Esophagus muscularis mucosa (tissue), 4 donors: ENCODE results near the gene MYLK. TPM values are rescaled to one million over a fixed set of nuclear protein-coding genes. Genes with fewer than 3 reads are reported as not detected.

ENCODE experiments used
- DNase-seq: peaks from one replicate; pipeline ENCODE4 v3.0.0-alpha.2; 2017; ENCODE audit errors: extremely low spot score
- H3K27ac ChIP-seq, 4 donors: fragments of 200-600 bp; sonication (generic); replicated peaks in 1 of 4; 1 replicate in 3 of 4; 2 replicates in 1 of 4; pipeline ENCODE4 v1.5.1; 2016 to 2019; ENCODE audit warnings: mild to moderate bottlenecking in 1 of 4
- H3K27me3 ChIP-seq, 4 donors: fragments of 200-600 bp; sonication (generic); one replicate each; pipeline versions ENCODE4 v1.5.1 to v1.6.0; 2016 to 2019
- H3K36me3 ChIP-seq, 4 donors: fragments of 200-600 bp; sonication (generic); one replicate each; pipeline ENCODE4 v1.5.1; 2016 to 2019
- H3K4me1 ChIP-seq, 4 donors: fragments of 200-600 bp; sonication (generic); one replicate each; pipeline ENCODE4 v1.5.1; 2016 to 2019
- H3K4me3 ChIP-seq, 4 donors: fragments of 200-600 bp; sonication (generic); 1 replicate in 2 of 4; 2 replicates in 2 of 4; pipeline ENCODE4 v1.5.1; 2016 to 2019; ENCODE audit warnings: mild to moderate bottlenecking in 4 of 4, moderate library complexity in 1 of 4
- H3K9me3 ChIP-seq, 4 donors: fragments of 200-600 bp; sonication (generic); 1 replicate in 3 of 4; 2 replicates in 1 of 4; pipeline ENCODE4 v1.5.1; 2016 to 2019
- EP300 ChIP-seq: sonication (generic); formaldehyde crosslinking; IDR thresholded peaks from one replicate; pipeline ENCODE4 v1.6.1; 2017; ENCODE audit warnings: antibody characterized with exemption
- POLR2A ChIP-seq: fragments of 450-650 bp; IDR thresholded peaks from one replicate; pipeline ENCODE4 v1.6.1; 2017; ENCODE audit warnings: antibody characterized with exemption, moderate library complexity, mild to moderate bottlenecking, low read depth
- POLR2AphosphoS5 ChIP-seq, 2 donors: sonication (generic); formaldehyde crosslinking; IDR thresholded peaks; one replicate each; pipeline ENCODE4 v1.6.1; 2017; ENCODE audit warnings: antibody characterized with exemption in 2 of 2
- WGBS: methylation state at CpG from one replicate; pipeline ENCODE4 v1.1.5; 2018; 5-methylcytosine and 5-hydroxymethylcytosine counted together
- intact Hi-C: fragments of 100-400 bp; cut with DNase I; formaldehyde crosslinking; loops from one replicate; pipeline ENCODE4 v1.15.1; 2023
- total RNA-seq, 4 donors: library from RNA; depleted of rRNA; stranded (reverse); fragments of >200 nt; gene quantifications; one replicate each; pipeline versions ENCODE4 v1.1.0 to v1.2.1, GENCODE V29; 2016
- TF ChIP-seq, protein P1 (sequence below), 3 experiments: fragments of 200-600 bp in 2 of 3; fragments of 450-650 bp in 1 of 3; sonication (generic) in 2 of 3; IDR thresholded peaks; one replicate each; pipeline ENCODE4 v1.5.1; 2017 to 2019; ENCODE audit warnings: antibody characterized with exemption in 3 of 3, mild to moderate bottlenecking in 2 of 3, moderate library complexity in 1 of 3

Gene MYLK
- total RNA-seq, 4 donors from 2014 or later: 1,983 to 3,208 (median 2,554) TPM

- H3K4me3 ChIP-seq: peak overlapping the region in 2 of 4 donors; percentile 4 to 7
- TF ChIP-seq EP300 (no peak), POLR2AphosphoS5 (IDR thresholded peaks at IDR 0.05) (peak in 1 of 2 donors; percentile 17)
- H3K27me3 ChIP-seq: no peaks in the 10 kb centered on the region
- intact Hi-C loops: no loop called here
- peaks cover 22 to 100% (median 100%) of the 10 kb centered on the region in 4 donors for H3K4me1 ChIP-seq
- DNase-seq: no peak
- 17% methylated on average over 1 of the region's 4 CpGs for WGBS
- H3K27ac ChIP-seq: peak overlapping the region; percentile 80 to 97 (median 94)
- H3K9me3 ChIP-seq: no peaks in the 10 kb centered on the region
- peaks cover 12 to 75% (median 46%) of the 10 kb centered on the region in 4 donors for H3K36me3 ChIP-seq
Measured at GRCh38 chr3:123635217-123635616, 248.9 kb downstream of the MYLK start.

GRCh38 chr3:123634149-123635051, 249.7 kb downstream of the MYLK start:
- peak overlapping the region in 1 of 4 donors; percentile 4 for H3K4me3 ChIP-seq
- peaks cover 20 to 75% (median 43%) of the 10 kb centered on the region in 4 donors for H3K36me3 ChIP-seq
- no peaks in the 10 kb centered on the region for H3K9me3 ChIP-seq
- H3K27ac ChIP-seq: peak overlapping the region; percentile 80 to 97 (median 94)
- peaks cover 22 to 100% (median 100%) of the 10 kb centered on the region in 4 donors for H3K4me1 ChIP-seq
- TF ChIP-seq, protein P1, sequence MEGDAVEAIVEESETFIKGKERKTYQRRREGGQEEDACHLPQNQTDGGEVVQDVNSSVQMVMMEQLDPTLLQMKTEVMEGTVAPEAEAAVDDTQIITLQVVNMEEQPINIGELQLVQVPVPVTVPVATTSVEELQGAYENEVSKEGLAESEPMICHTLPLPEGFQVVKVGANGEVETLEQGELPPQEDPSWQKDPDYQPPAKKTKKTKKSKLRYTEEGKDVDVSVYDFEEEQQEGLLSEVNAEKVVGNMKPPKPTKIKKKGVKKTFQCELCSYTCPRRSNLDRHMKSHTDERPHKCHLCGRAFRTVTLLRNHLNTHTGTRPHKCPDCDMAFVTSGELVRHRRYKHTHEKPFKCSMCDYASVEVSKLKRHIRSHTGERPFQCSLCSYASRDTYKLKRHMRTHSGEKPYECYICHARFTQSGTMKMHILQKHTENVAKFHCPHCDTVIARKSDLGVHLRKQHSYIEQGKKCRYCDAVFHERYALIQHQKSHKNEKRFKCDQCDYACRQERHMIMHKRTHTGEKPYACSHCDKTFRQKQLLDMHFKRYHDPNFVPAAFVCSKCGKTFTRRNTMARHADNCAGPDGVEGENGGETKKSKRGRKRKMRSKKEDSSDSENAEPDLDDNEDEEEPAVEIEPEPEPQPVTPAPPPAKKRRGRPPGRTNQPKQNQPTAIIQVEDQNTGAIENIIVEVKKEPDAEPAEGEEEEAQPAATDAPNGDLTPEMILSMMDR (IDR thresholded peaks at IDR 0.05): no peak
- TF ChIP-seq POLR2AphosphoS5 (IDR thresholded peaks at IDR 0.05) (no peak), EP300 (no peak), POLR2A (no peak)
- 51% methylated on average over 13 of the region's 15 CpGs for WGBS
- H3K27me3 ChIP-seq: no peaks in the 10 kb centered on the region
- DNase-seq: no peak
- intact Hi-C loops: no loop called here

DNA sequence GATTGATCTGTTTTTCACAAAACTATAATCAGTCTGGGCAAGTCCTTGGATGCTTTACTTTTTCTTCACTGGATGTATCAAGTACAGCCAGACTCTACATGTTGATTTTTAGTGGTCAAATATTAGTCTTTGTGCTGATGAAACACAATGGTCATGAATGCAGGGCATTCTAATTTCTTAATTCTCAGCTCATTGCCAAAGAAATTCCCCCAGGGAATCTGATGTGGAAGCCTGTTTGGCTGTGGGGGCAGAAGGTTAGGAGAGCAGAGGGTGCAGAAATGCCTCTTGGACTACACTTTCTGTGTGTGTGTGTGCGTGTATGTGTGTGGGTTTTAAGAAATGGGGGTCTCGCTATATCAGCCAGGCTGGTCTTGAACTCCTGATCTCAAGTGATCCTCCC, 250.6 kb downstream of the MYLK start:
- peaks cover 21 to 75% (median 42%) of the 10 kb centered on the region in 4 donors for H3K36me3 ChIP-seq
- WGBS: 60% methylated on average over 2 of the region's 2 CpGs

GRCh38 chr3:123632161-123632655, 251.9 kb downstream of the MYLK start:
- peak overlapping the region; percentile 80 to 97 (median 94) for H3K27ac ChIP-seq
- DNase-seq: no peak
- intact Hi-C loops: no loop called here
- H3K4me1 ChIP-seq: peaks cover 32 to 96% (median 95%) of the 10 kb centered on the region in 4 donors
- H3K9me3 ChIP-seq: no peaks in the 10 kb centered on the region
- H3K27me3 ChIP-seq: no peaks in the 10 kb centered on the region
- 43% methylated on average over 6 of the region's 6 CpGs for WGBS
- peak; percentile 68 to 75 for TF ChIP-seq POLR2AphosphoS5 (IDR thresholded peaks at IDR 0.05)
- TF ChIP-seq POLR2A: no peak
- TF ChIP-seq, protein P1 (IDR thresholded peaks at IDR 0.05): no peak
- H3K36me3 ChIP-seq: peaks cover 12 to 72% (median 34%) of the 10 kb centered on the region in 4 donors
- H3K4me3 ChIP-seq: no peak overlapping the region

More for the DNA sequence above, 250.6 kb downstream of the MYLK start:
- no peak for DNase-seq
- TF ChIP-seq POLR2A (no peak), POLR2AphosphoS5 (IDR thresholded peaks at IDR 0.05) (no peak), EP300 (no peak)
- TF ChIP-seq, protein P1 (IDR thresholded peaks at IDR 0.05): no peak
- peak overlapping the region; percentile 80 to 97 (median 94) for H3K27ac ChIP-seq
- no peak overlapping the region for H3K4me3 ChIP-seq
- H3K9me3 ChIP-seq: no peaks in the 10 kb centered on the region
- H3K27me3 ChIP-seq: no peaks in the 10 kb centered on the region
- peaks cover 26 to 100% (median 100%) of the 10 kb centered on the region in 4 donors for H3K4me1 ChIP-seq
- intact Hi-C loops: no loop called here

DNA sequence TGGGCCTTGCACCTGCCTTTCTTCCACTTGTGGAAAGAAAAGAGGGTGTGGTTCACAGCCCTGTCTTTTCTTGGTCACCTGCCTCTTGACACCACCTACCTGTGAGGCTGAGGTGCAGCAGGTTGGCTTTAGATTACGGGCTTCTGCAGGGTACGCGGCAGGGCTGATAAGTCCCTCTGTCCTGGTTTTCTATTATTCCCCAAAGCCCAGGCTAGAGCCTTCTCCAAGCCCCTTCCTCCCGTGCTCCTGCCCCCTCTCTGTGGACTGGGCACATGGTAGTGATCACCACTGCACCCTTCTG, 254.4 kb downstream of the MYLK start:
- Histone ChIP-seq H3K27me3 (no peaks in the 10 kb centered on the region), H3K4me1 (peaks cover 23 to 87% (median 84%) of the 10 kb centered on the region in 4 donors), H3K9me3 (no peaks in the 10 kb centered on the region), H3K4me3 (no peak overlapping the region), H3K36me3 (peaks cover 16 to 82% (median 44%) of the 10 kb centered on the region in 4 donors), H3K27ac (peak overlapping the region; percentile 80 to 97 (median 94))
- intact Hi-C loops: no loop called here
- TF ChIP-seq, protein P1 (IDR thresholded peaks at IDR 0.05): no peak
- TF ChIP-seq POLR2AphosphoS5 (IDR thresholded peaks at IDR 0.05): no peak
- TF ChIP-seq POLR2A: no peak
- no peak for TF ChIP-seq EP300
- WGBS: 90% methylated on average over 4 of the region's 4 CpGs
- DNase-seq: no peak
